CD4-positive, alpha-beta T cell treated with Interleukin-6 for 4 hours (primary cell): ENCODE results near the gene SRGN.

Experiments used
- DNase-seq: peaks from one replicate; pipeline ENCODE4 v3.0.0-alpha.2; 2020; ENCODE audit warnings: mixed read lengths

Gene SRGN

GRCh38 chr10:69142983-69143382 is 55.1 kb downstream of the SRGN start:
- no peak for DNase-seq

GRCh38 chr10:69145329-69145728 is 57.4 kb downstream of the SRGN start:
- DNase-seq: no peak

- DNase-seq: no peak
These were observed 58.0 kb downstream of the SRGN start for GRCh38 chr10:69145864-69146263.

- no peak for DNase-seq
These were observed 58.9 kb downstream of the SRGN start for GRCh38 chr10:69146759-69147158.

GRCh38 chr10:69151984-69152383 is 64.1 kb downstream of the SRGN start:
- DNase-seq: no peak

GRCh38 chr10:69153227-69153626 is 65.3 kb downstream of the SRGN start:
- no peak for DNase-seq
